PC-9 (cell line): ENCODE results near the gene NLK. TPM values are rescaled to one million over a fixed set of nuclear protein-coding genes. Genes with fewer than 3 reads are reported as not detected.
"Not testable (repeated sequence)": the region's sequence is repeated elsewhere in the genome, so short reads cannot be mapped to it uniquely, and the experiment has no call there.

ENCODE experiments used
- BruUV-seq: library from RNA; stranded (reverse); fragments of 400-500 nt; replicated peaks from 2 replicates; lab custom pipeline; 2021; lab: Mats Ljungman, UMichigan
- CTCF ChIA-PET: fragments of 300-600 bp; sonication (Branson Sonifier 250); formaldehyde crosslinking; loops from one replicate; lab custom pipeline; 2022; ENCODE audit warnings: antibody characterized with exemption; lab: Charles Lee
- POLR2A ChIA-PET: fragments of 300-600 bp; sonication (Branson Sonifier 250); formaldehyde crosslinking; loops from one replicate; lab custom pipeline; 2022; ENCODE audit warnings: antibody characterized with exemption; ENCODE audit not compliant: unreplicated experiment; lab: Charles Lee
- DNase-seq, 2 experiments: peaks; one replicate each; pipeline versions ENCODE4 v3.0.0 to v3.0.0-alpha.2; 2015 to 2022; ENCODE audit warnings: mixed read lengths in 1 of 2
- H2AFZ ChIP-seq: fragments of 200-600 bp; sonication (generic); 2 replicates; pipeline ENCODE4 v1.8.1; 2017; ENCODE audit warnings: antibody characterized with exemption
- H3F3A ChIP-seq: fragments of 200-600 bp; sonication (generic); 2 replicates; pipeline ENCODE4 v1.8.1; 2017; ENCODE audit warnings: antibody characterized with exemption, mild to moderate bottlenecking, low read depth; ENCODE audit not compliant: insufficient read depth
- H3K27ac ChIP-seq: fragments of 200-600 bp; sonication (generic); 2 replicates; pipeline ENCODE4 v1.6.1; 2016; ENCODE audit warnings: mixed run types
- H3K27me3 ChIP-seq: fragments of 200-600 bp; sonication (generic); 2 replicates; pipeline ENCODE4 v1.6.1; 2016; ENCODE audit warnings: low read depth, mixed run types; ENCODE audit not compliant: insufficient read depth
- H3K36me3 ChIP-seq: fragments of 200-600 bp; sonication (generic); 2 replicates; pipeline ENCODE4 v1.6.1; 2016; ENCODE audit warnings: low read depth, mixed run types
- H3K4me1 ChIP-seq: fragments of 200-600 bp; sonication (generic); replicated peaks from 2 replicates; pipeline ENCODE4 v1.6.1; 2016; ENCODE audit warnings: mixed run types; ENCODE audit not compliant: insufficient read depth
- H3K4me2 ChIP-seq: fragments of 200-600 bp; sonication (generic); 2 replicates; pipeline ENCODE4 v1.6.1; 2017; ENCODE audit warnings: mixed run types
- H3K4me3 ChIP-seq: fragments of 200-600 bp; sonication (generic); 2 replicates; pipeline ENCODE4 v1.6.1; 2016; ENCODE audit warnings: mixed run types
- H3K79me2 ChIP-seq: fragments of 200-600 bp; sonication (generic); 2 replicates; pipeline ENCODE4 v1.6.1; 2017; ENCODE audit warnings: low read depth, mixed run types
- H3K9me2 ChIP-seq: fragments of 200-600 bp; sonication (generic); 2 replicates; pipeline ENCODE4 v1.8.1; 2017; ENCODE audit warnings: mild to moderate bottlenecking; ENCODE audit not compliant: insufficient read depth
- H3K9me3 ChIP-seq: fragments of 200-600 bp; sonication (generic); 2 replicates; pipeline ENCODE4 v1.8.1; 2016; ENCODE audit warnings: low read depth; ENCODE audit not compliant: insufficient read depth
- H4K20me1 ChIP-seq: fragments of 200-600 bp; sonication (generic); 2 replicates; pipeline ENCODE4 v1.8.1; 2017; ENCODE audit not compliant: insufficient read depth
- CTCF ChIP-seq: fragments of 200-600 bp; sonication (generic); conservative IDR thresholded peaks from 2 replicates; pipeline ENCODE4 v1.6.1; 2017; ENCODE audit warnings: mixed run types, antibody characterized with exemption, mild to moderate bottlenecking, moderate library complexity
- EZH2 ChIP-seq: fragments of 200-600 bp; sonication (generic); IDR thresholded peaks from 2 replicates; pipeline ENCODE4 v1.8.0; 2017; ENCODE audit warnings: antibody characterized with exemption, low read depth
- intact Hi-C: fragments of 100-400 bp; cut with micrococcal nuclease; formaldehyde crosslinking; loops from one replicate; pipeline ENCODE4 v1.10.0; 2022; ENCODE audit not compliant: unreplicated experiment
- total RNA-seq: library from RNA; stranded (reverse); gene quantifications from 2 replicates; pipeline ENCODE4 v1.2.3, GENCODE V29; 2021

NLK gene
- total RNA-seq, 1 experiment from 2014 or later = 20.7 TPM

GRCh38 chr17:28097254-28097653 lies 54.8 kb downstream of the NLK start:
- Histone ChIP-seq H3F3A (no peaks in the 10 kb centered on the region), H3K36me3 (no peaks in the 10 kb centered on the region), H3K27ac (no peak overlapping the region), H3K4me1 (no peaks in the 10 kb centered on the region), H3K9me3 (no peaks in the 10 kb centered on the region), H3K27me3 (no peaks in the 10 kb centered on the region), H2AFZ (no peak overlapping the region), H3K9me2 (peaks cover 9% of the 10 kb centered on the region; the same call in 1 of the 2 replicates), H3K79me2 (peaks cover 3% of the 10 kb centered on the region; the same call in 1 of the 2 replicates), H4K20me1 (no peaks in the 10 kb centered on the region; the same call in 1 of the 2 replicates), H3K4me3 (no peak overlapping the region), H3K4me2 (no peak overlapping the region)
- no peak for TF ChIP-seq EZH2
- no peak for TF ChIP-seq CTCF
- BruUV-seq = no TSS peak
- intact Hi-C loops = no loop called here
- no peak for DNase-seq
- POLR2A ChIA-PET = no interaction called here
- CTCF ChIA-PET = no interaction called here

DNA sequence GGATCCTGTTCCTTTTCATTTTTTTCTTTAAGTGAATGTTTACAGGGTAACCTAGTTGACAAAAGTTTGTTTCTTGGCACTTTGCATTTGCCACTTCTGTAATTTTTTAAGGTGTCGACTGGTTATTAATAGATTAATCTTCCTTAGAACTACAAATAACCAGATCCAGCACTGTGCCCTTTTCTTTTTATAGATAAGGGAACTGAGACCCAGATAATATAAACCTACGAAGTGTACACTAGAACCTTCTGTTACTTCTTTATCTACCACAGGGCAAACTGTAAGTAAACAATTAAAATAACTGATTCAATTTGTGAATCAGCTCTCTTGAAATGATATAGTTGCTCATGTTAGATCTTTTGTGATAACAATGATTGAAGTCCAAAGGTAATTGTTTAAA lies 55.4 kb downstream of the NLK start:
- Histone ChIP-seq H3K4me1 (no peaks in the 10 kb centered on the region), H3K36me3 (no peaks in the 10 kb centered on the region), H3K4me3 (no peak overlapping the region), H3K27ac (no peak overlapping the region), H3K4me2 (no peak overlapping the region), H3F3A (no peaks in the 10 kb centered on the region), H4K20me1 (no peaks in the 10 kb centered on the region; the same call in 1 of the 2 replicates), H3K79me2 (peaks cover 3% of the 10 kb centered on the region; the same call in 1 of the 2 replicates), H2AFZ (no peak overlapping the region), H3K27me3 (no peaks in the 10 kb centered on the region), H3K9me2 (peaks cover 9% of the 10 kb centered on the region; the same call in 1 of the 2 replicates), H3K9me3 (no peaks in the 10 kb centered on the region)
- BruUV-seq = no TSS peak
- intact Hi-C loops = no loop called here
- DNase-seq = no peak
- TF ChIP-seq EZH2 = no peak
- no peak for TF ChIP-seq CTCF
- POLR2A ChIA-PET = no interaction called here
- CTCF ChIA-PET = no interaction called here

GRCh38 chr17:28098591-28098990 lies 56.1 kb downstream of the NLK start:
- H2AFZ ChIP-seq, H3K27ac ChIP-seq, BruUV-seq, H3K27me3 ChIP-seq, H3K36me3 ChIP-seq, intact Hi-C loops, H3F3A ChIP-seq, H3K9me3 ChIP-seq, CTCF ChIA-PET, DNase-seq, POLR2A ChIA-PET, H3K4me1 ChIP-seq, H3K4me3 ChIP-seq, H3K4me2 ChIP-seq, H4K20me1 ChIP-seq, H3K79me2 ChIP-seq, H3K9me2 ChIP-seq: not testable (repeated sequence)

DNA sequence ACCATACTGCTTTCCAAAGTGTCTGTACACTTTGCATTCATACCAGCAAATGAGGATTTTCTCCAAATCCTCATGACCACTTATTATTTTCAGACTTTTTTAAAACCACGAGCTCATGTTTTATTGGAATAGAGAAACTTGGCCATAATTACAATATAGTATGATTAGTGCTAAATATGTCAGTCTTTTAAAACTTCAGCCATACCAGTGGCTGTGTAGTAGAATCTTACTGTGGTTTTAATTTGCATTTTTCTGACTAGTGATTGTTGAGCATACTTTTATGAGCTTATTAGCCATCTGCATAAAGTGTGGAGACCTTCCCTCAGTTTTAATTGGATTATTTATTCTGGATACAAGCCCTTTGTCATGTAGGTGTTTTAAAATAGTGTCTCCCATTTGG lies 57.8 kb downstream of the NLK start:
- no peaks in the 10 kb centered on the region for H3K36me3 ChIP-seq
- H4K20me1 ChIP-seq = no peaks in the 10 kb centered on the region; the same call in 1 of the 2 replicates
- H3K9me2 ChIP-seq = peaks cover 9% of the 10 kb centered on the region; the same call in 1 of the 2 replicates
- H3K4me2 ChIP-seq = no peak overlapping the region
- TF ChIP-seq EZH2 (no peak), CTCF (no peak)
- no peaks in the 10 kb centered on the region for H3K27me3 ChIP-seq
- H3K27ac ChIP-seq = no peak overlapping the region
- no peaks in the 10 kb centered on the region for H3K9me3 ChIP-seq
- DNase-seq = no peak
- no peaks in the 10 kb centered on the region for H3F3A ChIP-seq
- no peaks in the 10 kb centered on the region; the same call in 1 of the 2 replicates for H3K79me2 ChIP-seq
- ChIA-PET POLR2A (no interaction called here), CTCF (no interaction called here)
- intact Hi-C loops = no loop called here
- H3K4me3 ChIP-seq = no peak overlapping the region
- H2AFZ ChIP-seq = no peak overlapping the region
- H3K4me1 ChIP-seq = no peaks in the 10 kb centered on the region
- no TSS peak for BruUV-seq
